Breast epithelium (tissue), 3 donors: Measurements from ENCODE around the gene OR2A14.

ENCODE experiments used
- CTCF ChIP-seq, 3 donors: fragments of 450-650 bp; IDR thresholded peaks; one replicate each; pipeline ENCODE4 v1.5.1; 2016 to 2017; ENCODE audit warnings: antibody characterized with exemption in 3 of 3, mild to moderate bottlenecking in 3 of 3, moderate library complexity in 3 of 3
- POLR2A ChIP-seq: fragments of 450-650 bp; IDR thresholded peaks from one replicate; pipeline ENCODE4 v1.6.1; 2016; ENCODE audit warnings: antibody characterized with exemption, mild to moderate bottlenecking, moderate library complexity
- POLR2AphosphoS5 ChIP-seq, 3 donors: sonication (generic); formaldehyde crosslinking; IDR thresholded peaks; one replicate each; pipeline ENCODE4 v1.6.1; 2017; ENCODE audit warnings: antibody characterized with exemption in 3 of 3

- no peak for TF ChIP-seq POLR2AphosphoS5 (IDR thresholded peaks at IDR 0.05)
- no peak for TF ChIP-seq CTCF (IDR thresholded peaks at IDR 0.05)
- no peak for TF ChIP-seq POLR2A
These were observed 25.4 kb downstream of the OR2A14 start for GRCh38 chr7:144148224-144148827.
